ENCODE results near the gene FUT4.

Gene FUT4

GRCh38 chr11:94584978-94585377 lies 41.3 kb downstream of the FUT4 start:
- no peak for DNase-seq (ENCODE audit: low read depth)
- no peak overlapping the region for H3K4me3 ChIP-seq (ENCODE audit: low read depth, low read length)
- TF ChIP-seq CTCF (IDR thresholded peaks at IDR 0.05; ENCODE audit: control insufficient read depth, extremely low read depth, insufficient read depth): no peak

- no peak for TF ChIP-seq CTCF (IDR thresholded peaks at IDR 0.05; ENCODE audit: control insufficient read depth, extremely low read depth, insufficient read depth)
- DNase-seq (ENCODE audit: low read depth): no peak
- no peak overlapping the region for H3K4me3 ChIP-seq (ENCODE audit: low read depth, low read length)
Measured at GRCh38 chr11:94585399-94585798, 41.7 kb downstream of the FUT4 start.

GRCh38 chr11:94586546-94586945 lies 42.8 kb downstream of the FUT4 start:
- DNase-seq (ENCODE audit: low read depth): no peak
- TF ChIP-seq CTCF (IDR thresholded peaks at IDR 0.05; ENCODE audit: control insufficient read depth, extremely low read depth, insufficient read depth): no peak
- H3K4me3 ChIP-seq (ENCODE audit: low read depth, low read length): no peak overlapping the region

- no peak for DNase-seq (ENCODE audit: low read depth)
- no peak for TF ChIP-seq CTCF (IDR thresholded peaks at IDR 0.05; ENCODE audit: control insufficient read depth, extremely low read depth, insufficient read depth)
- H3K4me3 ChIP-seq (ENCODE audit: low read depth, low read length): no peak overlapping the region
Measured at GRCh38 chr11:94586978-94587377, 43.3 kb downstream of the FUT4 start.

- no peak for TF ChIP-seq CTCF (IDR thresholded peaks at IDR 0.05; ENCODE audit: control insufficient read depth, extremely low read depth, insufficient read depth)
- DNase-seq (ENCODE audit: low read depth): no peak
- H3K4me3 ChIP-seq (ENCODE audit: low read depth, low read length): no peak overlapping the region
Measured at GRCh38 chr11:94588366-94588942, 44.7 kb downstream of the FUT4 start.

- no peak overlapping the region for H3K4me3 ChIP-seq (ENCODE audit: low read depth, low read length)
- DNase-seq (ENCODE audit: low read depth): no peak
- TF ChIP-seq CTCF (IDR thresholded peaks at IDR 0.05; ENCODE audit: control insufficient read depth, extremely low read depth, insufficient read depth): no peak
Measured at GRCh38 chr11:94590352-94591041, 46.8 kb downstream of the FUT4 start.

- no peak overlapping the region for H3K4me3 ChIP-seq (ENCODE audit: low read depth, low read length)
- TF ChIP-seq CTCF (IDR thresholded peaks at IDR 0.05; ENCODE audit: control insufficient read depth, extremely low read depth, insufficient read depth): no peak
- DNase-seq (ENCODE audit: low read depth): no peak
Measured at GRCh38 chr11:94593030-94593429, 49.3 kb downstream of the FUT4 start.

Data from LNCaP clone FGC (cell line).